Hepatocyte (in vitro differentiated cells): Measurements from ENCODE around the gene CMKLR1.

Source experiments
- EZH2 ChIP-seq: fragments of 200-600 bp; sonication (generic); IDR thresholded peaks from 2 replicates; pipeline ENCODE4 v1.6.1; 2016; ENCODE audit warnings: antibody characterized with exemption, mild to moderate bottlenecking, borderline replicate concordance
- EZH2phosphoT487 ChIP-seq: fragments of 200-600 bp; sonication (generic); IDR thresholded peaks from one replicate; pipeline ENCODE4 v1.6.1; 2018; ENCODE audit warnings: antibody characterized with exemption, mild to moderate bottlenecking, low read depth, moderate library complexity; ENCODE audit not compliant: unreplicated experiment, severe bottlenecking
- TF ChIP-seq, protein P1 (sequence below): fragments of 200-600 bp; sonication (generic); IDR thresholded peaks from 2 replicates; pipeline ENCODE4 v1.5.1; 2016; ENCODE audit warnings: antibody characterized with exemption, mild to moderate bottlenecking; ENCODE audit not compliant: poor library complexity

DNA sequence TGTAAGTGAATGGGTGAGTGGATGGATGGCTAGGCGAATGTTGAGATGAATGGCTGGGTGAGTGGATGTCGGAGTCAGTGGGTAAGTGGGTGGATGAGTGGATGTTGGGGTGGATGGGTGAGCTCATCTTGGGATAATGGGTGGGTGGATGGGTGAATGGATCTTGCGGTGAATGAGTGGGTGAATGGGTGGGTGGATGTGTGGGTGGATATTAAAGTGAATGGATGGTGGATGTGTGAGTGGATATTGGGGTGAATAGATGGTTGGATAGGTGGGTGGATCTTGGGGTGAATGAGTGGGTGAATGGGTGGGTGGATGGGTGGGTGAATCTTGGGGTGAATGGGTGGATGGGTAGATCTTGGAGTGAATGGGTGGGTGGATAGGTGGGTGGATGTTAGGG lies 51.9 kb downstream of the CMKLR1 start:
- TF ChIP-seq, protein P1, sequence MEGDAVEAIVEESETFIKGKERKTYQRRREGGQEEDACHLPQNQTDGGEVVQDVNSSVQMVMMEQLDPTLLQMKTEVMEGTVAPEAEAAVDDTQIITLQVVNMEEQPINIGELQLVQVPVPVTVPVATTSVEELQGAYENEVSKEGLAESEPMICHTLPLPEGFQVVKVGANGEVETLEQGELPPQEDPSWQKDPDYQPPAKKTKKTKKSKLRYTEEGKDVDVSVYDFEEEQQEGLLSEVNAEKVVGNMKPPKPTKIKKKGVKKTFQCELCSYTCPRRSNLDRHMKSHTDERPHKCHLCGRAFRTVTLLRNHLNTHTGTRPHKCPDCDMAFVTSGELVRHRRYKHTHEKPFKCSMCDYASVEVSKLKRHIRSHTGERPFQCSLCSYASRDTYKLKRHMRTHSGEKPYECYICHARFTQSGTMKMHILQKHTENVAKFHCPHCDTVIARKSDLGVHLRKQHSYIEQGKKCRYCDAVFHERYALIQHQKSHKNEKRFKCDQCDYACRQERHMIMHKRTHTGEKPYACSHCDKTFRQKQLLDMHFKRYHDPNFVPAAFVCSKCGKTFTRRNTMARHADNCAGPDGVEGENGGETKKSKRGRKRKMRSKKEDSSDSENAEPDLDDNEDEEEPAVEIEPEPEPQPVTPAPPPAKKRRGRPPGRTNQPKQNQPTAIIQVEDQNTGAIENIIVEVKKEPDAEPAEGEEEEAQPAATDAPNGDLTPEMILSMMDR = no peak
- TF ChIP-seq EZH2 = no peak
- TF ChIP-seq EZH2phosphoT487 = no peak
